ENCODE measurements around the gene NSUN7. TPM values are rescaled to one million over a fixed set of nuclear protein-coding genes. Genes with fewer than 3 reads are reported as not detected.

The NSUN7 gene
- total RNA-seq, 1 donor from 2014 or later: 0.79 TPM

GRCh38 chr4:40722576-40723161 lies 27.1 kb upstream of the NSUN7 start:
- H3K27me3 ChIP-seq (ENCODE audit: control insufficient read depth, insufficient read depth, low read length): no peaks in the 10 kb centered on the region
- no peaks in the 10 kb centered on the region for H3K36me3 ChIP-seq (ENCODE audit: control insufficient read depth, insufficient read depth, low read length)
- DNase-seq (ENCODE audit: low read depth) (peak; percentile 83), FAIRE-seq (no peak)
- H3K4me3 ChIP-seq (ENCODE audit: low read depth, low read length): no peak overlapping the region
- no peak for TF ChIP-seq CTCF (IDR thresholded peaks at IDR 0.05; ENCODE audit: insufficient read depth, low read length, severe bottlenecking)

GRCh38 chr4:40723728-40724127 lies 26.0 kb upstream of the NSUN7 start:
- TF ChIP-seq CTCF (IDR thresholded peaks at IDR 0.05; ENCODE audit: insufficient read depth, low read length, severe bottlenecking): no peak
- FAIRE-seq: no peak

GRCh38 chr4:40728333-40728732 lies 21.4 kb upstream of the NSUN7 start:
- no peak overlapping the region for H3K4me3 ChIP-seq (ENCODE audit: low read depth, low read length)
- FAIRE-seq: no peak
- DNase-seq (ENCODE audit: low read depth): no peak
- H3K36me3 ChIP-seq (ENCODE audit: control insufficient read depth, insufficient read depth, low read length): no peaks in the 10 kb centered on the region
- H3K27me3 ChIP-seq (ENCODE audit: control insufficient read depth, insufficient read depth, low read length): no peaks in the 10 kb centered on the region
- TF ChIP-seq CTCF (IDR thresholded peaks at IDR 0.05; ENCODE audit: insufficient read depth, low read length, severe bottlenecking): no peak

More at GRCh38 chr4:40723728-40724127, 26.0 kb upstream of the NSUN7 start:
- Histone ChIP-seq H3K36me3 (ENCODE audit: control insufficient read depth, insufficient read depth, low read length) (no peaks in the 10 kb centered on the region), H3K27me3 (ENCODE audit: control insufficient read depth, insufficient read depth, low read length) (no peaks in the 10 kb centered on the region), H3K4me3 (ENCODE audit: low read depth, low read length) (no peak overlapping the region)
- no peak for DNase-seq (ENCODE audit: low read depth)

- TF ChIP-seq CTCF (IDR thresholded peaks at IDR 0.05; ENCODE audit: insufficient read depth, low read length, severe bottlenecking): no peak
- DNase-seq (ENCODE audit: low read depth) (no peak), FAIRE-seq (no peak)
- Histone ChIP-seq H3K36me3 (ENCODE audit: control insufficient read depth, insufficient read depth, low read length) (no peaks in the 10 kb centered on the region), H3K4me3 (ENCODE audit: low read depth, low read length) (no peak overlapping the region), H3K27me3 (ENCODE audit: control insufficient read depth, insufficient read depth, low read length) (no peaks in the 10 kb centered on the region)
Measured at GRCh38 chr4:40729555-40729954, 20.2 kb upstream of the NSUN7 start.

GRCh38 chr4:40730091-40730679 lies 19.6 kb upstream of the NSUN7 start:
- no peaks in the 10 kb centered on the region for H3K36me3 ChIP-seq (ENCODE audit: control insufficient read depth, insufficient read depth, low read length)
- H3K27me3 ChIP-seq (ENCODE audit: control insufficient read depth, insufficient read depth, low read length): no peaks in the 10 kb centered on the region
- no peak for TF ChIP-seq CTCF (IDR thresholded peaks at IDR 0.05; ENCODE audit: insufficient read depth, low read length, severe bottlenecking)
- no peak for DNase-seq (ENCODE audit: low read depth)
- no peak overlapping the region for H3K4me3 ChIP-seq (ENCODE audit: low read depth, low read length)
- FAIRE-seq: no peak

GRCh38 chr4:40731361-40731760 lies 18.4 kb upstream of the NSUN7 start:
- no peak overlapping the region for H3K4me3 ChIP-seq (ENCODE audit: low read depth, low read length)
- no peaks in the 10 kb centered on the region for H3K36me3 ChIP-seq (ENCODE audit: control insufficient read depth, insufficient read depth, low read length)
- no peaks in the 10 kb centered on the region for H3K27me3 ChIP-seq (ENCODE audit: control insufficient read depth, insufficient read depth, low read length)
- DNase-seq (ENCODE audit: low read depth) (no peak), FAIRE-seq (no peak)
- TF ChIP-seq CTCF (IDR thresholded peaks at IDR 0.05; ENCODE audit: insufficient read depth, low read length, severe bottlenecking): no peak
